Left ventricle myocardium inferior (tissue), 1 donor: ENCODE data around the gene EFNA5. TPM values are rescaled to one million over a fixed set of nuclear protein-coding genes. Genes with fewer than 3 reads are reported as not detected.
"Not testable (repeated sequence)": the region's sequence is repeated elsewhere in the genome, so short reads cannot be mapped to it uniquely, and the experiment has no call there.

Source experiments
- DNase-seq: peaks from one replicate; pipeline ENCODE4 v3.0.0-alpha.2; 2020
- H3K27ac ChIP-seq: fragments of 200-600 bp; replicated peaks from 2 replicates; pipeline ENCODE4 v1.8.0; 2021
- H3K27me3 ChIP-seq: fragments of 200-600 bp; 2 replicates; pipeline ENCODE4 v1.8.0; 2021; ENCODE audit warnings: low read depth
- H3K36me3 ChIP-seq: fragments of 200-600 bp; 2 replicates; pipeline ENCODE4 v1.8.0; 2021
- H3K4me1 ChIP-seq: fragments of 200-600 bp; 2 replicates; pipeline ENCODE4 v1.8.0; 2021
- H3K4me3 ChIP-seq: fragments of 200-600 bp; 2 replicates; pipeline ENCODE4 v1.8.0; 2021; ENCODE audit warnings: mild to moderate bottlenecking, moderate library complexity
- H3K9me3 ChIP-seq: fragments of 200-600 bp; replicated peaks from 2 replicates; pipeline ENCODE4 v1.8.0; 2021
- CTCF ChIP-seq: fragments of 200-600 bp; IDR thresholded peaks from 2 replicates; pipeline ENCODE4 v1.8.0; 2021; ENCODE audit warnings: antibody characterized with exemption, mild to moderate bottlenecking, borderline replicate concordance
- intact Hi-C: fragments of 100-400 bp; cut with micrococcal nuclease; formaldehyde crosslinking; loops from one replicate; pipeline ENCODE4 v1.11.0; 2022
- total RNA-seq: library from RNA; stranded (reverse); fragmentation: NEBNext Ultra II Directional; extraction: Animal tissue kit (Norgen Biotek cat#: 25700); gene quantifications from one replicate; pipeline ENCODE4 v1.2.1, GENCODE V29; 2021
- donor health status: DM: no; HTN: yes; CAD: no; lungs with severe emphysema.

EFNA5 gene
- total RNA-seq, 1 donor from 2014 or later, result 28.2 TPM

GRCh38 chr5:107457881-107458280 is 212.9 kb downstream of the EFNA5 start:
- H3K27me3 ChIP-seq, result no peaks in the 10 kb centered on the region
- H3K4me3 ChIP-seq, result no peak overlapping the region
- no peak for DNase-seq
- H3K9me3 ChIP-seq, result no peaks in the 10 kb centered on the region
- intact Hi-C loops, result no loop called here
- H3K36me3 ChIP-seq, result no peaks in the 10 kb centered on the region
- no peak overlapping the region for H3K27ac ChIP-seq
- peaks cover 7% of the 10 kb centered on the region for H3K4me1 ChIP-seq
- TF ChIP-seq CTCF, result no peak

GRCh38 chr5:107457138-107457537 is 213.6 kb downstream of the EFNA5 start:
- peaks cover 7% of the 10 kb centered on the region for H3K4me1 ChIP-seq
- no peaks in the 10 kb centered on the region for H3K36me3 ChIP-seq
- no peak overlapping the region for H3K27ac ChIP-seq
- intact Hi-C loops, result no loop called here
- no peak for DNase-seq
- TF ChIP-seq CTCF, result no peak
- no peak overlapping the region for H3K4me3 ChIP-seq
- no peaks in the 10 kb centered on the region for H3K9me3 ChIP-seq
- no peaks in the 10 kb centered on the region for H3K27me3 ChIP-seq

GRCh38 chr5:107456281-107456715 is 214.4 kb downstream of the EFNA5 start:
- no peaks in the 10 kb centered on the region for H3K36me3 ChIP-seq
- H3K9me3 ChIP-seq, result no peaks in the 10 kb centered on the region
- H3K4me3 ChIP-seq, result no peak overlapping the region
- peaks cover 7% of the 10 kb centered on the region for H3K4me1 ChIP-seq
- H3K27me3 ChIP-seq, result no peaks in the 10 kb centered on the region
- H3K27ac ChIP-seq, result no peak overlapping the region
- intact Hi-C loops, result no loop called here
- no peak for TF ChIP-seq CTCF
- no peak for DNase-seq

GRCh38 chr5:107455111-107455544 is 215.6 kb downstream of the EFNA5 start:
- no peaks in the 10 kb centered on the region for H3K36me3 ChIP-seq
- H3K4me1 ChIP-seq, result peaks cover 7% of the 10 kb centered on the region
- no peak for DNase-seq
- no peaks in the 10 kb centered on the region for H3K9me3 ChIP-seq
- no peaks in the 10 kb centered on the region for H3K27me3 ChIP-seq
- no peak overlapping the region for H3K4me3 ChIP-seq
- intact Hi-C loops, result no loop called here
- TF ChIP-seq CTCF, result no peak
- no peak overlapping the region for H3K27ac ChIP-seq

- H3K36me3 ChIP-seq, H3K27me3 ChIP-seq, intact Hi-C loops, H3K9me3 ChIP-seq, H3K27ac ChIP-seq, DNase-seq, H3K4me1 ChIP-seq, H3K4me3 ChIP-seq: not testable (repeated sequence)
Measured at GRCh38 chr5:107451827-107452226, 218.9 kb downstream of the EFNA5 start.

- DNase-seq, result no peak
- no peaks in the 10 kb centered on the region for H3K9me3 ChIP-seq
- no peak for TF ChIP-seq CTCF
- H3K36me3 ChIP-seq, result no peaks in the 10 kb centered on the region
- no peak overlapping the region for H3K27ac ChIP-seq
- H3K4me1 ChIP-seq, result peaks cover 9% of the 10 kb centered on the region
- intact Hi-C loops, result no loop called here
- no peak overlapping the region for H3K4me3 ChIP-seq
- H3K27me3 ChIP-seq, result no peaks in the 10 kb centered on the region
Measured at GRCh38 chr5:107451028-107451427, 219.7 kb downstream of the EFNA5 start.
